Calu3 (cell line): ENCODE data around the gene MYLK. TPM values are rescaled to one million over a fixed set of nuclear protein-coding genes. Genes with fewer than 3 reads are reported as not detected.
A peak's percentile ranks its signal among the peaks of the same experiment; 100 is the strongest.

ENCODE experiments used
- BruUV-seq: library from RNA; stranded (reverse); fragments of 400-500 nt; replicated peaks from 2 replicates; lab custom pipeline; 2021; lab: Mats Ljungman, UMichigan
- CTCF ChIA-PET: fragments of 300-600 bp; sonication (Branson Sonifier 250); formaldehyde crosslinking; loops from one replicate; lab custom pipeline; 2022; ENCODE audit warnings: antibody characterized with exemption; lab: Charles Lee
- DNase-seq: peaks from one replicate; pipeline ENCODE4 v3.0.0; 2022
- H3K27ac Mint-ChIP-seq: one replicate; pipeline ENCODE4 v1.8.0; 2022; ENCODE audit warnings: mixed read lengths; ENCODE audit not compliant: unreplicated experiment
- H3K27me3 Mint-ChIP-seq: one replicate; pipeline ENCODE4 v1.8.0; 2022; ENCODE audit warnings: mixed read lengths; ENCODE audit not compliant: unreplicated experiment
- H3K36me3 Mint-ChIP-seq: one replicate; pipeline ENCODE4 v1.8.0; 2022; ENCODE audit warnings: mild to moderate bottlenecking, moderate library complexity, mixed read lengths; ENCODE audit not compliant: insufficient read depth, unreplicated experiment
- H3K4me1 Mint-ChIP-seq: one replicate; pipeline ENCODE4 v1.8.0; 2022; ENCODE audit warnings: mild to moderate bottlenecking, low read depth, mixed read lengths; ENCODE audit not compliant: unreplicated experiment
- H3K4me3 Mint-ChIP-seq: one replicate; pipeline ENCODE4 v1.8.0; 2022; ENCODE audit warnings: mild to moderate bottlenecking, low read depth, moderate library complexity, mixed read lengths; ENCODE audit not compliant: unreplicated experiment
- H3K9me3 Mint-ChIP-seq: one replicate; pipeline ENCODE4 v1.8.0; 2022; ENCODE audit warnings: low read depth, mixed read lengths; ENCODE audit not compliant: unreplicated experiment
- CTCF ChIP-seq: fragments of 200-600 bp; IDR thresholded peaks from one replicate; pipeline ENCODE4 v1.8.0; 2022; ENCODE audit warnings: antibody characterized with exemption; ENCODE audit not compliant: unreplicated experiment
- intact Hi-C: fragments of 100-400 bp; cut with micrococcal nuclease; formaldehyde crosslinking; loops from one replicate; pipeline ENCODE4 v1.10.0; 2022; ENCODE audit not compliant: unreplicated experiment
- total RNA-seq: library from RNA; stranded (reverse); gene quantifications from 2 replicates; pipeline ENCODE4 v1.2.3, GENCODE V29; 2022

MYLK gene
- total RNA-seq, 1 experiment from 2014 or later: 10.7 TPM

- Mint-ChIP-seq H3K4me1 (peaks cover 5% of the 10 kb centered on the region), H3K27ac (no peak overlapping the region)
- BruUV-seq: no TSS peak
Observed at GRCh38 chr3:123652342-123652984, 231.7 kb downstream of the MYLK start.

GRCh38 chr3:123651449-123652341 lies 232.4 kb downstream of the MYLK start:
- no peak for DNase-seq
- H3K4me1 Mint-ChIP-seq: peaks cover 5% of the 10 kb centered on the region
- CTCF ChIA-PET: interaction anchor here (0.6 to 2.5 kb wide), 7 partner anchors 12 to 528 kb away, joined by 3 to 13 read pairs (median 3); no protein-coding TSS in a partner anchor
- intact Hi-C loops: loop anchor here (2.0 to 5.0 kb wide), 3 partner anchors 51 to 426 kb away; no protein-coding TSS in a partner anchor
- no peak overlapping the region for H3K4me3 Mint-ChIP-seq
- no peak overlapping the region for H3K27ac Mint-ChIP-seq
- H3K27me3 Mint-ChIP-seq: no peaks in the 10 kb centered on the region
- TF ChIP-seq CTCF: no peak
- no TSS peak for BruUV-seq
- no peaks in the 10 kb centered on the region for H3K9me3 Mint-ChIP-seq
- no peaks in the 10 kb centered on the region for H3K36me3 Mint-ChIP-seq

More at GRCh38 chr3:123652342-123652984, 231.7 kb downstream of the MYLK start:
- no peaks in the 10 kb centered on the region for H3K9me3 Mint-ChIP-seq
- peak; percentile 87 for DNase-seq
- intact Hi-C loops: loop anchor here (2.0 to 5.0 kb wide), 3 partner anchors 50 to 425 kb away; no protein-coding TSS in a partner anchor
- no peaks in the 10 kb centered on the region for H3K27me3 Mint-ChIP-seq
- peak; percentile 53 for TF ChIP-seq CTCF
- H3K4me3 Mint-ChIP-seq: no peak overlapping the region
- CTCF ChIA-PET: interaction anchor here (0.6 to 2.5 kb wide), 11 partner anchors 10 to 527 kb away, joined by 3 to 13 read pairs (median 3); no protein-coding TSS in a partner anchor
- no peaks in the 10 kb centered on the region for H3K36me3 Mint-ChIP-seq

GRCh38 chr3:123650101-123650500 lies 234.0 kb downstream of the MYLK start:
- intact Hi-C loops: loop anchor here (5.0 kb wide), 2 partner anchors 52 to 427 kb away; no protein-coding TSS in a partner anchor
- no peaks in the 10 kb centered on the region for H3K9me3 Mint-ChIP-seq
- H3K4me1 Mint-ChIP-seq: peaks cover 5% of the 10 kb centered on the region
- CTCF ChIA-PET: interaction anchor here (1.4 kb wide), 2 partner anchors 52 to 69 kb away, joined by 3 read pairs; no protein-coding TSS in a partner anchor
- H3K27me3 Mint-ChIP-seq: no peaks in the 10 kb centered on the region
- H3K4me3 Mint-ChIP-seq: no peak overlapping the region
- H3K36me3 Mint-ChIP-seq: no peaks in the 10 kb centered on the region
- no peak overlapping the region for H3K27ac Mint-ChIP-seq
- DNase-seq: no peak
- no TSS peak for BruUV-seq
- no peak for TF ChIP-seq CTCF

- Mint-ChIP-seq H3K36me3 (peaks cover 5% of the 10 kb centered on the region), H3K4me3 (no peak overlapping the region), H3K4me1 (peaks cover 5% of the 10 kb centered on the region), H3K27me3 (no peaks in the 10 kb centered on the region), H3K9me3 (no peaks in the 10 kb centered on the region), H3K27ac (no peak overlapping the region)
- no peak for DNase-seq
- no TSS peak for BruUV-seq
- intact Hi-C loops: no loop called here
- CTCF ChIA-PET: no interaction called here
- no peak for TF ChIP-seq CTCF
Observed at GRCh38 chr3:123648696-123649405, 235.3 kb downstream of the MYLK start.
